ENCODE results near the gene MRPL20. TPM values are rescaled to one million over a fixed set of nuclear protein-coding genes. Genes with fewer than 3 reads are reported as not detected.
"Not testable (repeated sequence)": the region's sequence is repeated elsewhere in the genome, so short reads cannot be mapped to it uniquely, and the experiment has no call there.

Gene MRPL20
- total and polyA plus RNA-seq, 2 donors (not counting 3 experiments of a cell fraction or from before 2014, with no cell fraction given): 134 to 152 TPM

- Histone ChIP-seq H3K27me3 (ENCODE audit: control insufficient read depth in 2 of 2, insufficient read depth in 2 of 2, low read length in 2 of 2) (no peaks in the 10 kb centered on the region), H3K4me3 (replicated peaks in 1 of 3; ENCODE audit: insufficient read depth in 1 of 3, low read depth in 1 of 3, low read length in 3 of 3) (no peak overlapping the region), H3K36me3 (ENCODE audit: control insufficient read depth in 2 of 2, extremely low read depth in 1 of 2, insufficient read depth in 2 of 2, low read length in 2 of 2) (no peaks in the 10 kb centered on the region), H3K9me1 (replicated peaks; ENCODE audit: control insufficient read depth, extremely low read depth, insufficient read depth, low read length) (no peaks in the 10 kb centered on the region), H3K27ac (ENCODE audit: insufficient read depth, low read depth, low read length) (no peak overlapping the region), H4K20me1 (replicated peaks; ENCODE audit: control insufficient read depth, extremely low read depth, insufficient read depth, low read length) (no peaks in the 10 kb centered on the region), H3K4me2 (ENCODE audit: insufficient read depth, low read length) (no peak overlapping the region), H3K4me1 (ENCODE audit: control insufficient read depth, extremely low read depth, insufficient read depth, low read length) (peaks cover 3% of the 10 kb centered on the region), H3K9ac (replicated peaks; ENCODE audit: extremely low read depth, insufficient read depth, low read length) (no peak overlapping the region), H3K79me2 (ENCODE audit: control insufficient read depth, insufficient read depth, low read length) (no peaks in the 10 kb centered on the region), H3K9me3 (replicated peaks; ENCODE audit: control insufficient read depth, insufficient read depth, low read length) (no peaks in the 10 kb centered on the region), H2AFZ (ENCODE audit: low read depth, low read length) (no peak overlapping the region)
- CTCF ChIA-PET: interaction anchor here (1.2 kb wide), 1 partner anchor 16 kb away, joined by 4 read pairs; no protein-coding TSS in a partner anchor
- intact Hi-C loops (cut with micrococcal nuclease): no loop called here
- dilution Hi-C loops (cut with MboI; ENCODE audit: extremely low pct_ligation_motif_present, low sequenced_read_pairs): no loop called here
- BruUV-seq (replicated peaks): no TSS peak
- no peak for TF ChIP-seq GATA2 (IDR thresholded peaks at IDR 0.05; ENCODE audit: insufficient read depth, insufficient read length, low read depth, low read length)
- TF ChIP-seq POLR2AphosphoS5 (IDR thresholded peaks at IDR 0.05; ENCODE audit: insufficient read depth, low read depth, low read length): no peak
- TF ChIP-seq FOS (IDR thresholded peaks at IDR 0.05; ENCODE audit: borderline replicate concordance, insufficient read depth, low read length): no peak
- TF ChIP-seq CTCF (IDR thresholded peaks at IDR 0.05; ENCODE audit: extremely low read depth in 1 of 2, insufficient read depth in 1 of 2, low read depth in 1 of 2, low read length in 2 of 2): no peak
- no peak for TF ChIP-seq MAX (IDR thresholded peaks at IDR 0.05; ENCODE audit: insufficient read depth, insufficient read length)
- no peak for TF ChIP-seq JUN (IDR thresholded peaks at IDR 0.05; ENCODE audit: borderline replicate concordance, insufficient read depth, insufficient read length, low read depth)
- no peak for TF ChIP-seq POLR2A (IDR thresholded peaks at IDR 0.05; ENCODE audit: low read depth, low read length)
- no peak for TF ChIP-seq EZH2 (IDR thresholded peaks at IDR 0.05; ENCODE audit: borderline replicate concordance, low read depth, low read length, severe bottlenecking)
- TF ChIP-seq MYC (IDR thresholded peaks at IDR 0.05; ENCODE audit: low read depth, low read length): no peak
- DNase-seq (ENCODE audit: low read depth, low spot score) (no peak), FAIRE-seq (no peak)
- POLR2A ChIA-PET: no interaction called here
These were observed 11.6 kb upstream of the MRPL20 start for GRCh38 chr1:1418464-1419362.

- H3K4me3 ChIP-seq (replicated peaks in 1 of 3; ENCODE audit: insufficient read depth in 1 of 3, low read depth in 1 of 3, low read length in 3 of 3); H3K9ac ChIP-seq (replicated peaks; ENCODE audit: extremely low read depth, insufficient read depth, low read length); H3K27me3 ChIP-seq (ENCODE audit: control insufficient read depth in 2 of 2, insufficient read depth in 2 of 2, low read length in 2 of 2); BruUV-seq (replicated peaks); FAIRE-seq; H3K4me2 ChIP-seq (ENCODE audit: insufficient read depth, low read length); H3K79me2 ChIP-seq (ENCODE audit: control insufficient read depth, insufficient read depth, low read length); H3K9me3 ChIP-seq (replicated peaks; ENCODE audit: control insufficient read depth, insufficient read depth, low read length); intact Hi-C loops (cut with micrococcal nuclease); H3K4me1 ChIP-seq (ENCODE audit: control insufficient read depth, extremely low read depth, insufficient read depth, low read length); H3K9me1 ChIP-seq (replicated peaks; ENCODE audit: control insufficient read depth, extremely low read depth, insufficient read depth, low read length); dilution Hi-C loops (cut with MboI; ENCODE audit: extremely low pct_ligation_motif_present, low sequenced_read_pairs); H3K36me3 ChIP-seq (ENCODE audit: control insufficient read depth in 2 of 2, extremely low read depth in 1 of 2, insufficient read depth in 2 of 2, low read length in 2 of 2); H4K20me1 ChIP-seq (replicated peaks; ENCODE audit: control insufficient read depth, extremely low read depth, insufficient read depth, low read length); POLR2A ChIA-PET; DNase-seq (ENCODE audit: low read depth, low spot score); H2AFZ ChIP-seq (ENCODE audit: low read depth, low read length); H3K27ac ChIP-seq (ENCODE audit: insufficient read depth, low read depth, low read length): not testable (repeated sequence)
- CTCF ChIA-PET: interaction anchor here (1.2 kb wide), 1 partner anchor 16 kb away, joined by 4 read pairs; no protein-coding TSS in a partner anchor
These were observed 10.9 kb upstream of the MRPL20 start for GRCh38 chr1:1417825-1418463.
